Measurements from ENCODE around the gene CACNG4. TPM values are rescaled to one million over a fixed set of nuclear protein-coding genes. Genes with fewer than 3 reads are reported as not detected.
"Not testable (repeated sequence)": the region's sequence is repeated elsewhere in the genome, so short reads cannot be mapped to it uniquely, and the experiment has no call there.

CACNG4 gene
- total RNA-seq, 1 donor from 2014 or later, result not detected

- intact Hi-C loops (cut with micrococcal nuclease), result no loop called here
Observed at GRCh38 chr17:67016039-67016762, 51.7 kb downstream of the CACNG4 start.

- intact Hi-C loops (cut with micrococcal nuclease), result no loop called here
Observed at GRCh38 chr17:67017910-67018309, 53.4 kb downstream of the CACNG4 start.

GRCh38 chr17:67018471-67019434, 54.2 kb downstream of the CACNG4 start:
- intact Hi-C loops (cut with micrococcal nuclease), result no loop called here

- intact Hi-C loops (cut with micrococcal nuclease), result no loop called here
Observed at GRCh38 chr17:67019809-67020208, 55.3 kb downstream of the CACNG4 start.

- intact Hi-C loops (cut with micrococcal nuclease), result no loop called here
Observed at GRCh38 chr17:67020293-67020766, 55.8 kb downstream of the CACNG4 start.

GRCh38 chr17:67021196-67021595, 56.7 kb downstream of the CACNG4 start:
- intact Hi-C loops (cut with micrococcal nuclease), result no loop called here

GRCh38 chr17:67021743-67022450, 57.4 kb downstream of the CACNG4 start:
- intact Hi-C loops (cut with micrococcal nuclease), result no loop called here

- intact Hi-C loops (cut with micrococcal nuclease), result no loop called here
Observed at GRCh38 chr17:67022451-67022810, 57.9 kb downstream of the CACNG4 start.

GRCh38 chr17:67024736-67025135, 60.2 kb downstream of the CACNG4 start:
- intact Hi-C loops (cut with micrococcal nuclease), result no loop called here

GRCh38 chr17:67025216-67025792, 60.8 kb downstream of the CACNG4 start:
- intact Hi-C loops (cut with micrococcal nuclease), result no loop called here

- intact Hi-C loops (cut with micrococcal nuclease), result no loop called here
Observed at GRCh38 chr17:67026341-67026740, 61.8 kb downstream of the CACNG4 start.

- intact Hi-C loops (cut with micrococcal nuclease), result no loop called here
Observed at GRCh38 chr17:67027031-67027628, 62.6 kb downstream of the CACNG4 start.

GRCh38 chr17:67030641-67031040, 66.1 kb downstream of the CACNG4 start:
- intact Hi-C loops (cut with micrococcal nuclease), result no loop called here

GRCh38 chr17:67032382-67032781, 67.9 kb downstream of the CACNG4 start:
- intact Hi-C loops (cut with micrococcal nuclease), result no loop called here

GRCh38 chr17:67032985-67033384, 68.5 kb downstream of the CACNG4 start:
- intact Hi-C loops (cut with micrococcal nuclease), result no loop called here

- intact Hi-C loops (cut with micrococcal nuclease), result no loop called here
Observed at GRCh38 chr17:67033613-67034012, 69.1 kb downstream of the CACNG4 start.

- intact Hi-C loops (cut with micrococcal nuclease), result no loop called here
Observed at GRCh38 chr17:67035131-67036083, 70.9 kb downstream of the CACNG4 start.

- intact Hi-C loops (cut with micrococcal nuclease), result no loop called here
Observed at GRCh38 chr17:67038861-67039365, 74.4 kb downstream of the CACNG4 start.

- intact Hi-C loops (cut with micrococcal nuclease), result no loop called here
Observed at GRCh38 chr17:67040652-67041051, 76.1 kb downstream of the CACNG4 start.

GRCh38 chr17:67041119-67041518, 76.6 kb downstream of the CACNG4 start:
- intact Hi-C loops (cut with micrococcal nuclease), result not testable (repeated sequence)

Measured in T-helper 1 cell treated with Interleukin-12 subunit alpha and Interleukin-12 subunit beta and Interleukin-4 antibody, amounts not matched to agents 30 ng/mL and 1 ng/mL, for 36 hours (primary cell).